ENCODE measurements around the gene HTRA1.

HTRA1 gene

DNA sequence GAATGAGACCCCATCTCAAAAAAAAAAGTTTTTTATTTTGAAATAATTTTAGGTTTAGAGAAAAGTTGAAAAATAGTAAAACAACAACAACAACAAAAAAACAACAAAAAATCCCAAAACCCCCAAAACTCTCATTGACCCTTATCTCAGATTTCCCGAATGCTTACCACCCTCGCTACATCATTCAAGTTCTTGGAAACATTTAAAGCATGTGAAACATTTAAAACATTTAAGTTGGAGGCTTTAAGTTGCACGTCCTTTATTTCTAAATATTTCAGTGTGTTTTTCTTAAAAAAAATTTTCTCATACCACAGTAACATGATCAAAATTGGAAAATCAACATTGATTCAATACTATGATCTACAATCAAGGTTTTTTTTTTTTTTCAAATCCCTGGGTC lies 7.3 kb upstream of the HTRA1 start:
- DNase-seq (ENCODE audit: insufficient read length, low spot score): no peak
- no peak for FAIRE-seq

DNA sequence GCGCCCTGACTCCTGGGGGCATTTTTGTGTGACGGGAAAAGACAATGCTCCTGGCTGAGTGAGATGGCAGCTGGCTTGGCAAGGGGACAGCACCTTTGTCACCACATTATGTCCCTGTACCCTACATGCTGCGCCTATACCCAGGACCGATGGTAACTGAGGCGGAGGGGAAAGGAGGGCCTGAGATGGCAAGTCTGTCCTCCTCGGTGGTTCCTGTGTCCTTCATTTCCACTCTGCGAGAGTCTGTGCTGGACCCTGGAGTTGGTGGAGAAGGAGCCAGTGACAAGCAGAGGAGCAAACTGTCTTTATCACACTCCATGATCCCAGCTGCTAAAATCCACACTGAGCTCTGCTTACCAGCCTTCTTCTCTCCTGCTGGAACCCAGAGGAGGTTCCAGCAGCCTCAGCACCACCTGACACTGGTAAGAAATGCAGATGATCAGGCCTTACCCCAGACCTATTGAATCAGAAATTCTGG lies 6.7 kb upstream of the HTRA1 start, which contains the start of gene ARMS2:
Gene ARMS2, plus strand, starts transcription at position 51 of the 478 bp plus-strand sequence. Its CDS starts 75 bp downstream, at position 126.
- DNase-seq (ENCODE audit: insufficient read length, low spot score): no peak
- no peak for FAIRE-seq

DNA sequence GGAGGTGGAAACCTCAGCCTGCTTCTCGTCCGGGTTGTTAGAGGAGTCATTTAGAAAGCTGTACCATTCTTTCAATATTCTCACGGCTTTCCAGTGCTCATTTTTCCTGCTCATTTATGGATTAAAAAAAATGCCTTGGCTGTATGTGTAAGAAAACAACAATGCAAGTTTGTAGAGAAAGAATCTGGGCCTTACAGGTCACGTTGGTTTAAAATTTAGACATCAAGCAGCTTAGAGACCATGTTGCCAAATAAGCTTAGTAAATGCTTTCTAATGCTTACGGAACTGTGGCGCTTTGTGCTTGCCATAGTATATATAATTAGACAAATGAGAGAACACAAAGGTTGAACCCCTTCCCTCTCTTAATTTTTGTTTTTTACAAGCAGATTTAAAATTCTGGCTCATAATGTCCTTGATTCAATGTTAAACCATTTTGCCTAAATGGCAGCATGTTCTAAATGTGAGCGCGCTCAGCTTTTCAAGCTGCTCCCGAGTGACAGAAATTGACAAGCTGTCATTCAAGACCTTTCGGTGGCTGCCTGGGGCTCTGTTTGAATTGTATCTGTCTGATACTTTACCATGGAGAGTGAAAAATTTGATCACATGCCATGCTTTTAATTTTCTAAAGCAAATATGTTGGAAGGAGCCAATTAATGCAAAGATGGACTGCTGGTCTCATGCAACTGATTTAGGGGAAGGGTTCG lies 5.8 kb upstream of the HTRA1 start:
- DNase-seq (ENCODE audit: insufficient read length, low spot score) (no peak), FAIRE-seq (no peak)

DNA sequence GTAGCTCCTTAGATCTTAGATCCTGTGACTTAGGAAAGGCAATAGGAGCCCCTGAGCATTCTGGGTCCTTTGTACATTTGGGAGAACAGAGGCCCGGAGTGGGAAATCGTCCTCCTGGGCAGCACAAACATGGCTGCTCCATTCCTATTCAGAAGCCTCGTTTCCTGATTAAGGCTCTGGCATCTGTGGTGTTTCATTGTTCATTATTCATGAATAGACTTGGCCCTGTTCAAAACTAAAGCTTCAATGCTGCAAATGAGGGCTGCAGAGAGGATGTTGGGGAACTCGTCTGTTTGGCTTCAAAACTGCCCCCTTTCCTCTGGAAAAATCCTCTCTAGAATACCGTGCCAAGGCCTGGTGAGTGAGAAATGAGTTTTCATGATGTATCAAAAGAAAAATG lies 3.4 kb upstream of the HTRA1 start:
- FAIRE-seq: no peak
- DNase-seq (ENCODE audit: insufficient read length, low spot score): no peak

DNA sequence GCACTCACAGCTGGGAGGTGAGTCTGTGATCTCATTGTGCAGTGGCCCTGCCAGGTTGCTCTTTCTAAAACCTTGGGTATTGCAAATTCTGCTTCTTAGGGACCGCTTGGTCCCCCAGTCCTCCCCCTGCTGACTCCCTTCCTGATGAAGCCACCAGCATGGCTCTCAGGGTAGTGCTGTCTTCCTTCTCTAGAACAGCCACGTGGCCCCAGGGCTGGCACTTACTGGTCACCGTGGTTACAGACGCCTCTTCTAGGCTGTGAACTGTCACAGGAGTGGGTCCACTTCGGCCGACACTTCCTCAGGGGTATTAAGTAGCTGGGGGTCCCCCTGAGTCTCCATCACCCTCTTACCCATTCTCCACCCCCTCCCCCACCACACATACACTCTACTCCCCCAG lies 2.7 kb upstream of the HTRA1 start:
- no peak for FAIRE-seq
- DNase-seq (ENCODE audit: insufficient read length, low spot score): no peak

DNA sequence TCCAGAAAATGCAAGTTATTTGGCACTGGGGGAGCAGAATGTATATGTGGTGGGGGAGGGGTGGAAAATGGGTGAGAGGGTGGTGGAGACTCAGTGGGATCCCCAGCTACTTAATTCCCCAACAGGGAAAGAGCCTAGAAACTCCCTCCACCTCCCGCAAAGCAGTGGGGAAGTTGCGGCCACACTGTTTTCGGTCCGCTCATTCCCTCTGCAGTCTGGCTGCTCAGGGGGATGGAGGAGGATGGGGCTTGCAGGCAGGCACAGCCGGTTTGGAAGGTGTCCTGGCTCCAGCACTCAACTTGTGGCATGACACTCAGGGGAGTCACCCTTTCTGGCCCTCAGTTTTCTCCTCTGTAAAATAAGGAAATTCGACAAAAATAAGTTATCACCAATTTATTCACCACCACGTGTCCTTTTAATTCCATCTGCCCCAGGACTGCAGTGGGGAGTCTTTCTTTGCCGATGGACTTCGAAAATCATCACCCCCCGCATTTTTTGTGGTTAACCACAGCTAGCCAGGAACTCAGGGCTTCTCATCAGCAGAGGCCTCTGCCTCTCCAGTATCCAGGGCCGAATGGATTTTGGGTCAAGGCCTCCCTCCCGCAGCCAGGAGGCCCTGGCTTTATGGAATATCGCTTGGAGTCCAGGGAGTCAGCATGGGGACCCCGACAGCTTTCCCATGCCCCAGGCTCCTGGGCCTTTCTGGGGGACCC lies 1.6 kb upstream of the HTRA1 start:
- DNase-seq (ENCODE audit: insufficient read length, low spot score) (no peak), FAIRE-seq (no peak)

DNA sequence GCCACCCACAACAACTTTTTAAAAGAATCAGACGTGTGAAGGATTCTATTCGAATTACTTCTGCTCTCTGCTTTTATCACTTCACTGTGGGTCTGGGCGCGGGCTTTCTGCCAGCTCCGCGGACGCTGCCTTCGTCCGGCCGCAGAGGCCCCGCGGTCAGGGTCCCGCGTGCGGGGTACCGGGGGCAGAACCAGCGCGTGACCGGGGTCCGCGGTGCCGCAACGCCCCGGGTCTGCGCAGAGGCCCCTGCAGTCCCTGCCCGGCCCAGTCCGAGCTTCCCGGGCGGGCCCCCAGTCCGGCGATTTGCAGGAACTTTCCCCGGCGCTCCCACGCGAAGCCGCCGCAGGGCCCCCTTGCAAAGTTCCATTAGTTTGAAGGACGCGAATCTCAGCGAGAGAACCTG lies 461 bp upstream of the HTRA1 start:
- DNase-seq (ENCODE audit: insufficient read length, low spot score) (no peak), FAIRE-seq (no peak)

DNA sequence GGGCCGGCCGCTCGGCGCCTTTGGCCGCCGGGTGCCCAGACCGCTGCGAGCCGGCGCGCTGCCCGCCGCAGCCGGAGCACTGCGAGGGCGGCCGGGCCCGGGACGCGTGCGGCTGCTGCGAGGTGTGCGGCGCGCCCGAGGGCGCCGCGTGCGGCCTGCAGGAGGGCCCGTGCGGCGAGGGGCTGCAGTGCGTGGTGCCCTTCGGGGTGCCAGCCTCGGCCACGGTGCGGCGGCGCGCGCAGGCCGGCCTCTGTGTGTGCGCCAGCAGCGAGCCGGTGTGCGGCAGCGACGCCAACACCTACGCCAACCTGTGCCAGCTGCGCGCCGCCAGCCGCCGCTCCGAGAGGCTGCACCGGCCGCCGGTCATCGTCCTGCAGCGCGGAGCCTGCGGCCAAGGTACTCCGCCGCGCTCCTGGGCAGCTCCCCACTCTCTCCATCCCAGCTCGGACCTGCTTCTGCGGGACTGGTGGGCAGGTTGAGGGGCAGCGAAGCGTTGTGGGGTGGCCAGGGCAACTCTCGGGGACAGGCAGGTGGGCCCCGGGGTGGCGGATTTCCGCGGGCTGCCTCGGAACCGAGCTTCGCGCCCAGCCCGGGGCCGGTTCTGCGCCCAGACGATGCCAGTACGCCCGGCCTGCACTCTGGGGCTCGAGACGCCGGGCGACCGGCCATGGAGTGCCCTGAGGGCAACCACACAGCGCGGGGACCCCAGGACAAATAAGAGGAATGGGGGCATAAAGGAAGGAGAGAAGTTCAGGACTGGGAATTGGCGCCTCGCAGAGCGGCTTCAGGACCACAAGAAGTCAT lies 578 bp downstream of the HTRA1 start:
- FAIRE-seq (no peak), DNase-seq (ENCODE audit: insufficient read length, low spot score) (no peak)

DNA sequence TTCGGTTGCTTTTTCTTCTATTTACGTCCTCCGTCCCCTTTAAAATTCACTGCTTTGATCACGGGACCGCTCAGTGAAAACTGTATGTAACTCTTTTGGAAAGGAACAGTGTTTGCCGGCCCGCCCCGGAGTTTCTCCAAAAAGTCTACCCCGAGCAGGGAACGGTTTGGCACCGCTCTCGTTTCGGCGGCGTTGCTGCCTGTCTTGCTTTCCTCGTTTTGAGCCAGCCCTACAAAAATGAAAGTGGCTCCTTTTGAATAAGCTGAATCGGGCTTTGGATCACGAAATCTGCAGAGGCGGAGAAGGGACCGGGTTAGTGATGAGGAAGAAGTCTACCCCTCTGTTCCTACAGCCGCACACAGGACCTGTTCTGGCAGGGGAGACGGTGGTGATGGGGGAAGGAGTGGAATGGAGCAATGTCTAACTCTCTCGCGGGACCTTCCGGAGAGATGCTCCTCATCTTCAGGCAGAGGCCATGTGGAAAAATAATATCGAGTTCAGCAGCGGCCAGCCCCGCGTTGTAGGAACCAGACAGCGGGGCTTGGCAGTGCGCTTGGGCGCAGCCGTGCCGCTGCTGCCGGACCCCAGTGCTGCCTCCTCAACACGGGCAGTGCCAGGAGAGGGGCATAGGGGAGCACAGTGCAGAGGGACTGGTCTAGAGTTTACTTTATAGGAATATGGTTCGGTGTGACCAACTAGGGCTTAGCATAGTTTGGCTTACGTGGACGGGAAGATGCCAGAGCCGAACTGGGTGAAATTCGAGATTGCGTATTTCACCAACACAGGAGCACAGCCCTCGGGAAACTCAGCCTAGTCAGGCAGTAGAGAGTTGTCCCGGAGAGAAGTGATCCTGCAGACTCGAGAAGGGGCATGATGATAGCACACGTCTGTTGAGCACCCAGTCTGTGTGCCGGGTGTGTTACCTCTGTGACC lies 1.4 kb downstream of the HTRA1 start:
- no peak for DNase-seq (ENCODE audit: insufficient read length, low spot score)
- FAIRE-seq: no peak

DNA sequence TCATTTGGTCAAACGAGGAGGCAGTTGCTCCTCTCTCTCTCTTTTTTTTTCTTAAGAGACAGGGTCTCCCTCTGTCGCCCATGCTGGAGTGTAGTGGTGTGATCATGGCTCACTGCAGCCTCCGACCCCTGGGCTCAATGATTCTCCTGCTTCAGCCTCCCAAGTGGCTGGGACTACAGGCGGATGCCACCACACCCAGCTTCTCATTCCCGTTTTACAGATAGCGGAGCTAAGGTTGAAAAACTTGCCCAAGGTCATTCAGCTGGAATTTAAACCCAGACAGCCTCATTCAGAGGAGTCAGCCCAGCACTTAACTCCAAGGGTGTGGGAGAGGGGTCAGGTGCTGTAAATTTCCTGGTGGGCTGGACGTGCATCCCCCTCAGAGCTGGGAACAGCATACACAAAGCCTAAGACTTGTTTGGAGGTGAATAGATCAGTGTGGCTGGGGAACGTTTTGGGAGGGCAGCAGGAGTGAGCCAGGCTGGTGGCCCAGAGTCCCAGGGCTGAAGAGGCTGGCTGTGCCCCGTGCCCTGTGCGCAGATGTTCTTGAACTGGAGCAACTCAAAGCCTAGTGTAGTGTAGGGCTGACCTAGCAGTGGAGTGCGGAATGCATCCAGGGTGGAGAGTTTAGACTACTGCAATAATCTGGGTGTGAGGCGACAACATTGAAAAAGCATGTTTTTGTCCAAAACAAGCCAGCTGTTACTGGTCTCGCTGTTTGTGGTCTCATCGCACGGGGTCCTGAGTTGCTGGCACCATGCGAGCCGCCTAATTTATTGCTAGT lies 2.3 kb downstream of the HTRA1 start:
- DNase-seq (ENCODE audit: insufficient read length, low spot score): no peak
- no peak for FAIRE-seq

DNA sequence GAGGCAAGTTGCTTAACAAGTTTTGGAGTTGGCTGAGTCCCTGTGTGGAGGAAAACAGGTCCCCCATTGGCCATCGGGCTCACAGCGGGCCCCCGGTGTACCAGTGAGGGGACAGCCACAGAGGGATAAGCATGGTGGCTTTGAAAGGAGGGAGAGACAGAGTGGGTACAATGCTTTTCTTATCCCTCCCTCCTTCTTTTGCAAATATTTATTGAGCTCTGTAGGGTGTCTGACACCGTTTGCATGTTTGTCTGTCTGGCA lies 2.8 kb downstream of the HTRA1 start:
- FAIRE-seq (no peak), DNase-seq (ENCODE audit: insufficient read length, low spot score) (no peak)

DNA sequence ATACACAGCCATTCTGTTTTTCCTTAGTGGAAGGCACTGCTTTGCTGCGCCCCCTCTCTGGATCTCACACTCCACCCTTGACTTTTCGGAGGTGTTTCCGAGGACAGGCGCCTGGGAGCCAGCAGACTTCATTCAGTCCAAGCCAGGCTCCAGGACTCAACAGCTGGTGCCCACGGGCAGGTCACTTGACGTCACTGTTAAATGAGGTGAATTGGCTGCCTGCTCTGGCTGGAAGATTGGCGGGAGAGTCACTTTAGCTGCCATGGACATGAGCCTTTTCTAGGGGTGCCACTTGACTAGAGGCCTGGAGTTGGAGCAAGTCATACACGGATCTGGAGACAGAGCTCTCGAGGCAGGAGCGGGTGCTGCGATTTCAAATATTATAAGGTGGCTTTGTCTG lies 3.2 kb downstream of the HTRA1 start:
- DNase-seq (ENCODE audit: insufficient read length, low spot score) (no peak), FAIRE-seq (no peak)

DNA sequence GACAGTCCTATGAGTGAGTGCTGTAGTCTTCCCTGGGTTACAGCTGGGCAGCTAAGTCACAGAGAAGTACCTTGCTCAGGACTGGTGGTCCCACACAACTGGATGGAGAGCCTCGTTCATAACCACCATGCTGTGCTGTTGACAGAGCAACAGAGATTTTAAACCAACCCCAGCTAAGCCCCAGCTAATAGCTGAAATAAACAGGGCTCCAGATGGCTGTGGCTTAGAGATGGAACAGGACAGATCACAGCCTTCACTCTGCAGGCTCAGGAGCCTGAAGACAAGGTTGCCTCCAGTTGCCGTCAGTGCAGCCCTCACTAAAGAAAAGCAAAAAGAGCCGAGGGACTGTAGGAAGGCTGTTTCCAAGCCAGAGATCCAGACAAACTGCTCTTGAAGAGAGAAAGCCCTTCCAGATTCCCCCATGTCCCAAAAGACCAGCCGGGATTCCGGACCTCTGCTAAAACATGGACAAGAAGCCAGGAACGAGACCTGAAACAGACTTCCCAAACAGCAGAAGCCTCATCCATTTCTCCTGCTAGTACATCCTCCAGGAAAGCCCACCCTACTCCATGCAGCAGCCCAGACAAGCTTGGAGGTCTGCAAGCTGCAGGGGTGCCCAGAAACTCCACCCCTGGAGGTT lies 4.2 kb downstream of the HTRA1 start:
- DNase-seq (ENCODE audit: insufficient read length, low spot score) (no peak), FAIRE-seq (no peak)

DNA sequence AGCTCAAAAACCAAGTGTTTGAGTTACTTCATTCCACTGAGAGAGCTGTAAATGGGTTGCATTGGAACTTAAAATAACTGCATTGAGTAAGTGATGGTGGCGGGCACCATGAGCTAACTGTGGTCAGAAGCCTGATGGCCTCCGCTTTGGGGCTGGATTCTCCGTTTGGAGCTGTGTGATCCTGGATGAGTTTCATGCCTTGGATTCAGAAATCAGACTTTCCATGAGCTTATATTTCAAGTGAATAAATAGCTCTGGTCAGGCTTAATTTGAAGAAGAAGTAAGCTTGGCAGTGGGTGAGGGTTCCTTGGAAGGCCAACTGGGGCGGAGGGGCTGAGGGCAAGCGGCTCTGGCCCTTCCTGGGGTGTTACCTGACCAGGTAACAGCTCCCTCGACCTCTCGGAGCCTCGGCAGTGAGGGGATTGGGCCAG lies 5.6 kb downstream of the HTRA1 start:
- DNase-seq (ENCODE audit: insufficient read length, low spot score) (no peak), FAIRE-seq (no peak)

DNA sequence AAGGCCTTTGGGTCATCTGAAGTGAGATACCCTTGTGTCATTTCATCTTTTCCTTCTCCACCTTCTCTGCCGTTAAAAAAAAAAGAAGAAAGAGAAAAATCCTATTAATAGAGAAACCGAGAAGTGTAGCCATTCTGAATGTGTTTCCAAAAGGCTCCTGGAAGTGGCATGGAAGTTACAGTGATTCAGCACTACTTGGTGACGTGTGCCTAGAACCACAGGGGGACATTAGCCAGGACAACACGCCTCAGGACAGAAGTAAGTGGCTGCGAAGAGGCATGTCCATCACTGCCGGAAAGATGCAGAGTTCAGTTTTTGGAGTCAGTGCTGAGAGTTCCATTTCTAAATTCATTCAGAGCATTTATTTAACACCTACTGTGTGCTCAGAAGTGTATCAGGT lies 6.3 kb downstream of the HTRA1 start:
- no peak for DNase-seq (ENCODE audit: insufficient read length, low spot score)
- no peak for FAIRE-seq

DNA sequence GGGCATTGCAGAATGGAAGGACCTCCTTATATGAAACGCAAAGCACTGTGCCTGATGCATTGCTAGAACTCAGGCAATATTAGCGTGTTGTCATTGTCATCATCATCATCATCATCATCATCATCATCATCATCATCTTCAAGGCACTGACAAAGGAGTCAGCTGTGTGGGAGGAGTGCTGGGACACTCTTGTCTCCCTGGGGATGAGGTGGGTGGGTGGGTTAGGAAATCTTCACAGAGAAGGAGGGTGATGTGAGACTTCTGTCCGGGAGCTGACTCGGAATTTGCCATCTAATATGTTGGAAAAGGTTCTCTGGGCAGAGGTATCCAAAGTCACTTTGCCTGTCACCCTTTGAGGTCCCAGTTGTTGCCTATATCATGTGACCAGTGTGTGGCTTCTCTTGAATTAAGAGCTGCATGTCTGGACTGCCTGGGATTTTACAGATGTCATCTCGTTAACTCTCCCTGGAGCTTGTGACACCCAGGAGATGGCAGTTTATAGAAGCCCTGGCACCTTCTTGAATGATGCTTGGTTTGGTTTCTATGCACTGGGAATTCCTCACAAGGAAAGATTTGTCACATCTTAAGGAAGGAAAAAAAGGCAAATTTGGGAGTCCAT lies 7.1 kb downstream of the HTRA1 start:
- no peak for DNase-seq (ENCODE audit: insufficient read length, low spot score)
- no peak for FAIRE-seq

DNA sequence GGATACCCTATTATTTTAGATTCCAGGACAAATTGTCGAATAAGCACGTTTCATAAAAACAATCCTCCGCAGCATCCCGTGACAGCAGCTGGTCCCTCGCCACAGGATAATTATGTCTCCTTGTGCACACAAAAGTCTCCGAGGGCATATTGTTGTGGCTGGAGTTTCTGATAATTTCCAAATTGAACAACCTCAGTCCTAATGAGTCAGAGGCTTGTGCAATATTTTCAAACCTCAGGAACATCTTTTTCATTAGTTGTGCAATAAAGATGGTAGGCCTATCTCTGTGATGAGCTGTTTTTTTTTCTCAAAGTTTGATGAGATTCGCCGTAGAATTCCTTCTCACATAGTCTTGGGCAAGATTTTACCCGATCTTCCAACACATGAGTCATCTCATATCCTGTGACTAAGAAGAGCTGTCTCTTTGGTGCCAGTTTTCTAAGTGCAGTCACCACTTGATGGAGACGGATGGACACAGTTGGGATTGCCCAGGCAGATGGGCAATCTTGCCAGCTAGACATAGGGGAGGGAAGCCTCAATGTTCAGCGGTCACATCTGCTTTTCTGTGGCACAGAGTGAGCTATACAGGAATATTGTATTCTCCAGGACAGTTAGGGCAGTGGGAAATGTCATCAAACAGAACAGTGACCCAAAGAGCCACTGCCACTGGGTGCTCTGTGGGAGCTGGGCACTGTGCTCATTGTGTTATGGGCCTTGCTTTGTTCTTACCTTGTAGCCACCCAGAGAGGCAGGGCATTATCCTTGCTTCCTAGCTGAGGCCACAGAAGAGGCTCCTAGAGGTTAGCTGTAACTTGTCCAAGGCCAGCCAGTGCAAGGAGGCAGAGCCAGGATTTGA lies 7.8 kb downstream of the HTRA1 start:
- DNase-seq (ENCODE audit: insufficient read length, low spot score): no peak
- FAIRE-seq: no peak

DNA sequence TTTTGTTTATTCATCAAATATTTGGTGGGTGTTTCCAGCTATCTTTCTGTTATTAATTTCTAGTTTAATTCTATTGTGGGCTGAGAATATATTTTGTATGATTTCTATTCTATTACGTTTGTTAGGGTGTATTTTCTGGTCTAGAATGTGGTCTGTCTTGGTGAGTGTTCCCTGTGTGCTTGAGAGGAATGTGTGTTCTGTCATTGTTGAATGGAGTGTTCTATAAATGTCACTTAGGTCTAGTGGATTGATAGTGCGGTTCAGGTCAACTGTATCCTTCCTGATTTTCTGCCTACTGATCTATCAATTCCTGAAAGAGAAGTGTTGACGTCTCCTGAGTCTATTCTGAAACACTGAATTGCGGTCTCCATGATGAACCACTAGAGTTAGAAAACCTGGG lies 8.5 kb downstream of the HTRA1 start:
- DNase-seq (ENCODE audit: insufficient read length, low spot score): no peak
- no peak for FAIRE-seq
